ENCODE measurements around the gene PCDHA7. TPM values are rescaled to one million over a fixed set of nuclear protein-coding genes. Genes with fewer than 3 reads are reported as not detected.

PCDHA7 gene
- total RNA-seq, 1 donor from 2014 or later = 0.49 TPM

GRCh38 chr5:140881889-140882590 is 48.0 kb downstream of the PCDHA7 start, which contains the start of gene PCDHA13:
TSS of gene PCDHA13 (plus strand) at chr5:140882124. CDS start at chr5:140882269, 145 bp downstream.
- H3K9me3 ChIP-seq = peaks cover 9% of the 10 kb centered on the region
- intact Hi-C loops (cut with DNase I) = no loop called here
- TF ChIP-seq POLR2AphosphoS5 (IDR thresholded peaks at IDR 0.05; ENCODE audit: insufficient read depth in 1 of 2, low read depth in 1 of 2) (no peak), CTCF (IDR thresholded peaks at IDR 0.05) (no peak), POLR2A (IDR thresholded peaks at IDR 0.05) (no peak)
- no peak within 1 kb of the TSS for H3K27ac ChIP-seq
- H3K4me1 ChIP-seq = no peaks in the 10 kb centered on the region
- no peaks in the 10 kb centered on the region for H3K27me3 ChIP-seq
- DNase-seq (ENCODE audit: extremely low spot score in 2 of 2) = no peak
- H3K4me3 ChIP-seq = peak within 1 kb of the TSS in 1 of 2 donors; percentile 1
- H3K36me3 ChIP-seq = no peaks in the 10 kb centered on the region

GRCh38 chr5:140882591-140882899 is 48.5 kb downstream of the PCDHA7 start:
- H3K27me3 ChIP-seq = no peaks in the 10 kb centered on the region
- H3K4me1 ChIP-seq = no peaks in the 10 kb centered on the region
- H3K36me3 ChIP-seq = no peaks in the 10 kb centered on the region
- intact Hi-C loops (cut with DNase I) = no loop called here
- TF ChIP-seq POLR2AphosphoS5 (IDR thresholded peaks at IDR 0.05; ENCODE audit: insufficient read depth in 1 of 2, low read depth in 1 of 2) (no peak), CTCF (IDR thresholded peaks at IDR 0.05) (no peak), POLR2A (IDR thresholded peaks at IDR 0.05) (no peak)
- peaks cover 9% of the 10 kb centered on the region for H3K9me3 ChIP-seq
- DNase-seq (ENCODE audit: extremely low spot score in 2 of 2) = no peak
- peak overlapping the region in 1 of 2 donors; percentile 1 for H3K4me3 ChIP-seq
- no peak overlapping the region for H3K27ac ChIP-seq

GRCh38 chr5:140883373-140883772 is 49.3 kb downstream of the PCDHA7 start:
- Histone ChIP-seq H3K4me3 (no peak overlapping the region), H3K27ac (no peak overlapping the region), H3K9me3 (peaks cover 9% of the 10 kb centered on the region), H3K36me3 (no peaks in the 10 kb centered on the region), H3K4me1 (no peaks in the 10 kb centered on the region), H3K27me3 (no peaks in the 10 kb centered on the region)
- TF ChIP-seq POLR2A (IDR thresholded peaks at IDR 0.05) = no peak
- TF ChIP-seq POLR2AphosphoS5 (IDR thresholded peaks at IDR 0.05; ENCODE audit: insufficient read depth in 1 of 2, low read depth in 1 of 2) = no peak
- TF ChIP-seq CTCF (IDR thresholded peaks at IDR 0.05) = no peak
- DNase-seq (ENCODE audit: extremely low spot score in 2 of 2) = no peak
- intact Hi-C loops (cut with DNase I) = no loop called here

- no peaks in the 10 kb centered on the region for H3K27me3 ChIP-seq
- H3K36me3 ChIP-seq = no peaks in the 10 kb centered on the region
- no peak for DNase-seq (ENCODE audit: extremely low spot score in 2 of 2)
- TF ChIP-seq POLR2AphosphoS5 (IDR thresholded peaks at IDR 0.05; ENCODE audit: insufficient read depth in 1 of 2, low read depth in 1 of 2) = no peak
- TF ChIP-seq POLR2A (IDR thresholded peaks at IDR 0.05) = no peak
- no peak for TF ChIP-seq CTCF (IDR thresholded peaks at IDR 0.05)
- intact Hi-C loops (cut with DNase I) = no loop called here
- peaks cover 9% of the 10 kb centered on the region for H3K9me3 ChIP-seq
- H3K4me1 ChIP-seq = no peaks in the 10 kb centered on the region
- no peak overlapping the region for H3K27ac ChIP-seq
- no peak overlapping the region for H3K4me3 ChIP-seq
Observed at GRCh38 chr5:140883927-140884697, 50.0 kb downstream of the PCDHA7 start.

Other genes with a start within 250 kb of the PCDHA7 start
- 48.4 TPM for gene CD14, start 201.1 kb upstream of the PCDHA7 start, total RNA-seq
- 16.5 TPM for gene TMCO6, start 194.8 kb upstream of the PCDHA7 start, total RNA-seq
- gene NDUFA2, start 186.6 kb upstream of the PCDHA7 start, total RNA-seq = 61.6 TPM
- gene IK, start 186.4 kb upstream of the PCDHA7 start, total RNA-seq = 64.3 TPM
- gene WDR55, start 169.4 kb upstream of the PCDHA7 start, total RNA-seq = 19.9 TPM
- gene DND1, start 160.7 kb upstream of the PCDHA7 start, total RNA-seq = 2.9 TPM
- gene HARS1, start 142.9 kb upstream of the PCDHA7 start, total RNA-seq = 54.8 TPM
- 46.2 TPM for gene HARS2, start 142.8 kb upstream of the PCDHA7 start, total RNA-seq
- gene ZMAT2, start 133.8 kb upstream of the PCDHA7 start, total RNA-seq = 22.6 TPM
- not detected for gene PCDHA1, start 48.1 kb upstream of the PCDHA7 start, total RNA-seq
- not detected for gene PCDHA2, start 39.4 kb upstream of the PCDHA7 start, total RNA-seq
- 0.74 TPM for gene PCDHA3, start 33.2 kb upstream of the PCDHA7 start, total RNA-seq
- 2.0 TPM for gene PCDHA4, start 27.2 kb upstream of the PCDHA7 start, total RNA-seq
- gene PCDHA5, start 12.7 kb upstream of the PCDHA7 start, total RNA-seq = 0.25 TPM
- gene PCDHA6, start 6.3 kb upstream of the PCDHA7 start, total RNA-seq = 1.2 TPM
- 0.49 TPM for gene PCDHA8, start 6.9 kb downstream of the PCDHA7 start, total RNA-seq
- 0.25 TPM for gene PCDHA9, start 14.1 kb downstream of the PCDHA7 start, total RNA-seq
- gene PCDHA10, start 21.6 kb downstream of the PCDHA7 start, total RNA-seq = 0.25 TPM
- gene PCDHA11, start 34.7 kb downstream of the PCDHA7 start, total RNA-seq = not detected
- gene PCDHA12, start 41.0 kb downstream of the PCDHA7 start, total RNA-seq = 0.25 TPM
- not detected for gene PCDHA13, start 47.9 kb downstream of the PCDHA7 start, total RNA-seq
- 0.49 TPM for gene PCDHAC1, start 92.0 kb downstream of the PCDHA7 start, total RNA-seq
- gene PCDHAC2, start 132.2 kb downstream of the PCDHA7 start, total RNA-seq = 3.9 TPM
- gene PCDHB1, start 217.1 kb downstream of the PCDHA7 start, total RNA-seq = not detected